Mucosa of rectum (tissue), 2 donors: ENCODE results near the gene FSD1.

ENCODE experiments used
- H3K27ac ChIP-seq, 2 donors: one replicate each; pipeline ENCODE4 v1.7.0; 2013; ENCODE audit warnings: inconsistent platforms in 2 of 2, low read depth in 2 of 2, low read length in 2 of 2
- H3K27me3 ChIP-seq, 2 donors: one replicate each; pipeline ENCODE4 v1.7.0; 2013; ENCODE audit warnings: low read length in 2 of 2; ENCODE audit not compliant: control insufficient read depth in 2 of 2, insufficient read depth in 2 of 2
- H3K36me3 ChIP-seq, 2 donors: one replicate each; pipeline ENCODE4 v1.7.0; 2013; ENCODE audit warnings: low read length in 2 of 2; ENCODE audit not compliant: control insufficient read depth in 2 of 2, insufficient read depth in 2 of 2
- H3K4me1 ChIP-seq, 2 donors: one replicate each; pipeline ENCODE4 v1.7.0; 2013; ENCODE audit warnings: low read length in 2 of 2, mild to moderate bottlenecking in 1 of 2; ENCODE audit not compliant: control insufficient read depth in 2 of 2, insufficient read depth in 2 of 2
- H3K4me3 ChIP-seq, 2 donors: one replicate each; pipeline ENCODE4 v1.7.0; 2013; ENCODE audit warnings: low read length in 2 of 2
- H3K9ac ChIP-seq, 2 donors: one replicate each; pipeline ENCODE4 v1.7.0; 2013; ENCODE audit warnings: low read length in 2 of 2, low read depth in 1 of 2, mild to moderate bottlenecking in 1 of 2
- H3K9me3 ChIP-seq, 2 donors: one replicate each; pipeline ENCODE4 v1.7.0; 2013; ENCODE audit warnings: low read length in 2 of 2; ENCODE audit not compliant: control insufficient read depth in 2 of 2
- donor health status: healthy.
- donor health status: Normal muscosa, but diverticular disease.

Gene FSD1

GRCh38 chr19:4300589-4300988, 3.8 kb upstream of the FSD1 start:
- Histone ChIP-seq H3K4me3 (no peak overlapping the region), H3K4me1 (no peaks in the 10 kb centered on the region), H3K9me3 (no peaks in the 10 kb centered on the region), H3K9ac (no peak overlapping the region), H3K36me3 (no peaks in the 10 kb centered on the region), H3K27ac (no peak overlapping the region), H3K27me3 (no peaks in the 10 kb centered on the region)

- no peaks in the 10 kb centered on the region for H3K9me3 ChIP-seq
- peak overlapping the region in 1 of 2 donors; percentile 32 for H3K27ac ChIP-seq
- no peaks in the 10 kb centered on the region for H3K27me3 ChIP-seq
- no peaks in the 10 kb centered on the region for H3K4me1 ChIP-seq
- no peak overlapping the region for H3K4me3 ChIP-seq
- H3K9ac ChIP-seq = peak overlapping the region in 1 of 2 donors; percentile 2
- H3K36me3 ChIP-seq = no peaks in the 10 kb centered on the region
These were observed 2.7 kb upstream of the FSD1 start for GRCh38 chr19:4301590-4302242.

- Histone ChIP-seq H3K27ac (peak within 1 kb of the TSS in 1 of 2 donors; percentile 32), H3K9ac (peak within 1 kb of the TSS in 1 of 2 donors; percentile 2), H3K4me3 (no peak within 1 kb of the TSS), H3K9me3 (no peaks in the 10 kb centered on the region), H3K36me3 (no peaks in the 10 kb centered on the region), H3K4me1 (no peaks in the 10 kb centered on the region), H3K27me3 (no peaks in the 10 kb centered on the region)
These were observed 2.2 kb upstream of the FSD1 start, which contains the start of gene TMIGD2 for GRCh38 chr19:4302243-4302640. Gene TMIGD2, minus strand, starts transcription at chr19:4302389. Its CDS starts 4 bp downstream, at chr19:4302385.

GRCh38 chr19:4303819-4304537, 420 bp upstream of the FSD1 start:
- Histone ChIP-seq H3K4me1 (no peaks in the 10 kb centered on the region), H3K36me3 (no peaks in the 10 kb centered on the region), H3K4me3 (no peak overlapping the region), H3K27me3 (no peaks in the 10 kb centered on the region), H3K9me3 (no peaks in the 10 kb centered on the region), H3K9ac (no peak overlapping the region), H3K27ac (no peak overlapping the region)

DNA sequence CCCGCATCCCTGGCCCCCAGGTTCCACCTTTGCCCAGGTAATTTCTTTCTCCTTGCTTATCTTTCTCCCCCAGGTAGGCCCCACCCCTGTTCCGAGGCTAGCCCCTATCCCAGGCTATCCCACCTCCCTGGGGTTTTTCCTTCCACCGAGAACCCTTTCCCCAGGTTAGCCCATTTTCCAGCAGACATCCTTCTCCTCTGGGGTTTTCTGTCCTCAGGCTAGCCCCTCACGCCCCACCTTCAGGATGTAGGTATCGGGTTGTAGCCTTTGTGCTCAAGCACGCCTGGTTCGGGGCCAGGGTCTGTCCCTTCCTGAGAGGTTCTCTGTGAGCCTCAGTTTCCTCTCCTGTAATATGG, 837 bp downstream of the FSD1 start:
- no peak overlapping the region for H3K4me3 ChIP-seq
- no peaks in the 10 kb centered on the region for H3K27me3 ChIP-seq
- H3K36me3 ChIP-seq = no peaks in the 10 kb centered on the region
- no peaks in the 10 kb centered on the region for H3K9me3 ChIP-seq
- H3K9ac ChIP-seq = no peak overlapping the region
- H3K4me1 ChIP-seq = no peaks in the 10 kb centered on the region
- no peak overlapping the region for H3K27ac ChIP-seq

DNA sequence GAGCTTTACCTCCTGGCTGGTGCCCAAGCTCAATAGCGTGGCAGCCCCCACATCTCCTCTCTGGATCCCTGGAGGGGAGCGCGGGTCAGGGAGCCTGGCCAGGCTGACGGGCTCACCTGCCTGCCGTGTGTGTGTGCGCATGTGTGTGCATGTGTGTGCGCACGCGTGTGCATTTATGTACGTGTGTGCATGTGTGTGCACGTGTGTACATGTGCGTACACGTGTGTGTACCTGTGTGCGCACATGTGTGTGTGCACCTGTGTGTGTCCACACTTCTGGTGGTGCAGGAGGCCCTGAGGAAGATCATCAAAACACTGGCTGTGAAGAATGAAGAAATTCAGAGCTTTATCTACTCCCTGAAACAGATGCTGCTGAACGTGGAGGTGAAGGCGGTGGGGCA, 1.3 kb downstream of the FSD1 start:
- no peak overlapping the region for H3K4me3 ChIP-seq
- H3K9me3 ChIP-seq = no peaks in the 10 kb centered on the region
- H3K27me3 ChIP-seq = no peaks in the 10 kb centered on the region
- H3K36me3 ChIP-seq = no peaks in the 10 kb centered on the region
- H3K27ac ChIP-seq = no peak overlapping the region
- H3K4me1 ChIP-seq = no peaks in the 10 kb centered on the region
- H3K9ac ChIP-seq = no peak overlapping the region

DNA sequence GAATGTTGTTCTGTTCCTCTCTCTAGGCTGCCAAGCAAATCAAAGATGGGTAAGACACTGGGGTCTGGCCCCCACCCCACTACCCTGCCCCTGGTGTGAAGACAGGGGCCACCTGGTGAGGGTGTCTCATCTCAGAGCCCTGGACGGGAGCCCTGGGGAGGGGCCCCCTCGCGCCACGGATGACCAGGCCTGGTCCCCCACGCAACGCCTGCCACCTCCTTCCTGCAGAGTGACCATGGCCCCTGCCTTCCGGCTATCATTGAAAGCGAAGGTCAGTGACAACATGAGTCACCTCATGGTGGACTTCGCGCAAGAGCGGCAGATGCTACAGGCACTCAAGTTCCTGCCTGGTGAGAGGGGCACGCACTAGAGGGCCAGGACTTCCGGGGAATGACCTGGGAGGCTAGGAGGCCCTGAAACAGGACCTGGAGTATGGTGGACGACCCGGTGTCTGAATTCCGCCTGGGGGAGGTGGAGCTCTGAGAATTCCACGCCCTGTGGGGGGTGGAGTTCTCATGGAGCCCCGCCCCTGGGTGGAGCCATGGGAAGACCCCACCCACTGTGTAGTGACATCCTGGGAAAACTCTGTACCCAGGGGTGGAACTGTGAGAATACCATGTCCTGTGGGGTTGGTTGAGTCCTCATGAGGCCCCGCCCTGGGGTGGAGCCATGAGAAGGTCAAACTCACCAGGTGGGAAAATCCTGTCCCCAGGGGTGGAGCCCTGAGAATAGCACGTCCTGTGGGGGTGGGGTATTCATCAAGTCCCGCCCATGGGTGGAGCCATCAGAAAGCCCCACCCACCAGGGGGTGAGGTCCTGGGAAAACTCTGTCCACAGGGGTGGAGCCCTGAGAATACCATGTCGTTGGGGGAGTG, 6.1 kb downstream of the FSD1 start:
- Histone ChIP-seq H3K27ac (no peak overlapping the region), H3K4me1 (no peaks in the 10 kb centered on the region), H3K4me3 (no peak overlapping the region), H3K36me3 (no peaks in the 10 kb centered on the region), H3K9me3 (no peaks in the 10 kb centered on the region), H3K27me3 (no peaks in the 10 kb centered on the region), H3K9ac (no peak overlapping the region)

- Histone ChIP-seq H3K9me3 (no peaks in the 10 kb centered on the region), H3K4me1 (no peaks in the 10 kb centered on the region), H3K36me3 (no peaks in the 10 kb centered on the region), H3K4me3 (no peak overlapping the region), H3K27me3 (no peaks in the 10 kb centered on the region), H3K27ac (no peak overlapping the region), H3K9ac (no peak overlapping the region)
These were observed 9.6 kb downstream of the FSD1 start for GRCh38 chr19:4313847-4314490.

GRCh38 chr19:4316956-4317355, 12.6 kb downstream of the FSD1 start:
- no peak overlapping the region for H3K9ac ChIP-seq
- H3K27me3 ChIP-seq = no peaks in the 10 kb centered on the region
- H3K4me1 ChIP-seq = no peaks in the 10 kb centered on the region
- H3K36me3 ChIP-seq = no peaks in the 10 kb centered on the region
- no peaks in the 10 kb centered on the region for H3K9me3 ChIP-seq
- no peak overlapping the region for H3K27ac ChIP-seq
- H3K4me3 ChIP-seq = no peak overlapping the region
